Panc1 (cell line): ENCODE measurements around the gene RNF111. TPM values are rescaled to one million over a fixed set of nuclear protein-coding genes. Genes with fewer than 3 reads are reported as not detected.

Source experiments
- ATAC-seq: fragments of 200-7000 bp; cut with Tn5 transposase; 2 replicates; pipeline ENCODE4 v1.9.1; 2020; ENCODE audit warnings: mild to moderate bottlenecking, moderate library complexity
- BruUV-seq: library from RNA; stranded (reverse); fragments of 400-500 nt; replicated peaks from 2 replicates; lab custom pipeline; 2021; lab: Mats Ljungman, UMichigan
- CTCF ChIA-PET: fragments of 300-600 bp; sonication (Branson Sonifier 250); formaldehyde crosslinking; loops from one replicate; lab custom pipeline; 2022; ENCODE audit warnings: antibody characterized with exemption; lab: Charles Lee
- POLR2A ChIA-PET: fragments of 300-600 bp; sonication (Branson Sonifier 250); formaldehyde crosslinking; loops from one replicate; lab custom pipeline; 2022; ENCODE audit warnings: antibody characterized with exemption; lab: Charles Lee
- DNase-seq: peaks from one replicate; pipeline ENCODE4 v3.0.0-alpha.2; 2010; ENCODE audit warnings: low read depth, low spot score
- H3K27ac ChIP-seq: 2 replicates; pipeline ENCODE4 v1.5.1; 2011; ENCODE audit warnings: mild to moderate bottlenecking, low read length, inconsistent platforms
- H3K27me3 ChIP-seq: fragments of 200-500 bp; sonication (Bioruptor generic); 2 replicates; pipeline ENCODE4 v1.6.0; 2014; ENCODE audit warnings: low read length, inconsistent platforms; ENCODE audit not compliant: control insufficient read depth, insufficient read depth
- H3K36me3 ChIP-seq: fragments of 200-500 bp; sonication (Bioruptor generic); 2 replicates; pipeline ENCODE4 v1.5.1; 2014; ENCODE audit warnings: inconsistent platforms, mild to moderate bottlenecking, low read length, moderate library complexity; ENCODE audit not compliant: control insufficient read depth, insufficient read depth
- H3K4me1 ChIP-seq: 2 replicates; pipeline ENCODE4 v1.5.1; 2011; ENCODE audit warnings: inconsistent platforms, mild to moderate bottlenecking, low read length, moderate library complexity; ENCODE audit not compliant: control insufficient read depth, insufficient read depth
- H3K4me3 ChIP-seq, 2 experiments: 2 replicates each; pipeline ENCODE4 v1.5.1; 2011 to 2012; ENCODE audit warnings: low read depth in 2 of 2, low read length in 2 of 2, mild to moderate bottlenecking in 2 of 2, inconsistent platforms in 1 of 2, moderate library complexity in 1 of 2
- H3K9me3 ChIP-seq: fragments of 200-500 bp; sonication (Bioruptor generic); 2 replicates; pipeline ENCODE4 v1.5.1; 2014; ENCODE audit warnings: low read depth, mild to moderate bottlenecking, inconsistent platforms, low read length, moderate library complexity; ENCODE audit not compliant: control insufficient read depth, insufficient read depth
- CTCF ChIP-seq: fragments of 450-650 bp; IDR thresholded peaks from 2 replicates; pipeline ENCODE4 v1.5.1; 2017; ENCODE audit warnings: mild to moderate bottlenecking
- POLR2AphosphoS5 ChIP-seq: IDR thresholded peaks from 2 replicates; pipeline ENCODE4 v1.6.1; 2012; ENCODE audit warnings: mild to moderate bottlenecking, low read depth, low read length, moderate library complexity
- SIN3A ChIP-seq: IDR thresholded peaks from 2 replicates; pipeline ENCODE4 v1.6.1; 2012; ENCODE audit warnings: low read depth, mild to moderate bottlenecking, low read length, moderate library complexity, borderline replicate concordance; ENCODE audit not compliant: insufficient read depth
- TCF7L2 ChIP-seq: IDR thresholded peaks from 2 replicates; pipeline ENCODE4 v1.6.1; 2011; ENCODE audit warnings: mild to moderate bottlenecking, low read depth, low read length, inconsistent platforms
- in situ Hi-C: cut with HindIII; loops from 2 replicates; pipeline ENCODE4 v1.10.0; 2016; ENCODE audit warnings: low sequenced_read_pairs, low pct_unique_long_range_greater_than_20kb
- intact Hi-C: fragments of 100-400 bp; cut with micrococcal nuclease; formaldehyde crosslinking; loops from one replicate; pipeline ENCODE4 v1.10.0; 2022; ENCODE audit not compliant: unreplicated experiment
- total RNA-seq: library from RNA; stranded (reverse); gene quantifications from one replicate; pipeline ENCODE4 v1.2.1, GENCODE V29; 2021; ENCODE audit not compliant: unreplicated experiment
- TF ChIP-seq, protein P1 (sequence below), 2 experiments: IDR thresholded peaks; 2 replicates each; pipeline ENCODE4 v1.6.1; 2011 to 2012; ENCODE audit warnings: low read depth in 2 of 2, control low read depth in 1 of 2, low read length in 1 of 2, mild to moderate bottlenecking in 1 of 2, moderate library complexity in 1 of 2; ENCODE audit not compliant: insufficient read depth in 1 of 2

The RNF111 gene
- total RNA-seq, 1 experiment from 2014 or later = 37.2 TPM

DNA sequence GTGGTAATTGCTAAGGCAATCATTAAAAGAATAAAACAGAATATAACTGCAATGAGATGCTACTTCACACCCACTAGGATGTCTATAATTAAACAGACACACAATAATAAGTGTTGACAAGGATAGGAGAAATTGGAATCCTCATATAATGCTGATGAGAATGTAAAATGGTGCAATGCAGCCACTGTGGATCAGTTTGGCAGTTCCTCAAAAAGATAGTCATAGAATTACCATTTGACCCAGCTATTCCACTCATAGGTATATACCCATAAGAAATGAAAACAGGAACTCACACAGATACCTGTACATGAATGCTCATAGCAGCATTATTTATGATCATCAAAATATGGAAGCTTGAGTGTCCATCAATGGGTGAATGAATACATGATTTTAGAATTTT, 9.6 kb upstream of the RNF111 start:
- H3K36me3 ChIP-seq = no peaks in the 10 kb centered on the region
- H3K4me3 ChIP-seq = no peak overlapping the region
- POLR2A ChIA-PET = no interaction called here
- no peaks in the 10 kb centered on the region for H3K4me1 ChIP-seq
- TF ChIP-seq TCF7L2 = no peak
- TF ChIP-seq CTCF = no peak
- TF ChIP-seq POLR2AphosphoS5 = no peak
- TF ChIP-seq, protein P1, sequence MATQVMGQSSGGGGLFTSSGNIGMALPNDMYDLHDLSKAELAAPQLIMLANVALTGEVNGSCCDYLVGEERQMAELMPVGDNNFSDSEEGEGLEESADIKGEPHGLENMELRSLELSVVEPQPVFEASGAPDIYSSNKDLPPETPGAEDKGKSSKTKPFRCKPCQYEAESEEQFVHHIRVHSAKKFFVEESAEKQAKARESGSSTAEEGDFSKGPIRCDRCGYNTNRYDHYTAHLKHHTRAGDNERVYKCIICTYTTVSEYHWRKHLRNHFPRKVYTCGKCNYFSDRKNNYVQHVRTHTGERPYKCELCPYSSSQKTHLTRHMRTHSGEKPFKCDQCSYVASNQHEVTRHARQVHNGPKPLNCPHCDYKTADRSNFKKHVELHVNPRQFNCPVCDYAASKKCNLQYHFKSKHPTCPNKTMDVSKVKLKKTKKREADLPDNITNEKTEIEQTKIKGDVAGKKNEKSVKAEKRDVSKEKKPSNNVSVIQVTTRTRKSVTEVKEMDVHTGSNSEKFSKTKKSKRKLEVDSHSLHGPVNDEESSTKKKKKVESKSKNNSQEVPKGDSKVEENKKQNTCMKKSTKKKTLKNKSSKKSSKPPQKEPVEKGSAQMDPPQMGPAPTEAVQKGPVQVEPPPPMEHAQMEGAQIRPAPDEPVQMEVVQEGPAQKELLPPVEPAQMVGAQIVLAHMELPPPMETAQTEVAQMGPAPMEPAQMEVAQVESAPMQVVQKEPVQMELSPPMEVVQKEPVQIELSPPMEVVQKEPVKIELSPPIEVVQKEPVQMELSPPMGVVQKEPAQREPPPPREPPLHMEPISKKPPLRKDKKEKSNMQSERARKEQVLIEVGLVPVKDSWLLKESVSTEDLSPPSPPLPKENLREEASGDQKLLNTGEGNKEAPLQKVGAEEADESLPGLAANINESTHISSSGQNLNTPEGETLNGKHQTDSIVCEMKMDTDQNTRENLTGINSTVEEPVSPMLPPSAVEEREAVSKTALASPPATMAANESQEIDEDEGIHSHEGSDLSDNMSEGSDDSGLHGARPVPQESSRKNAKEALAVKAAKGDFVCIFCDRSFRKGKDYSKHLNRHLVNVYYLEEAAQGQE (IDR thresholded peaks at IDR 0.05; ENCODE audit: insufficient read depth in 1 of 2, low read depth in 2 of 2, low read length in 1 of 2) = no peak
- no peak for TF ChIP-seq SIN3A
- H3K9me3 ChIP-seq = no peaks in the 10 kb centered on the region
- ATAC-seq (no peak), DNase-seq (no peak)
- no TSS peak for BruUV-seq
- no peaks in the 10 kb centered on the region for H3K27me3 ChIP-seq
- H3K27ac ChIP-seq = no peak overlapping the region
- in situ Hi-C loops = no loop called here
- intact Hi-C loops = no loop called here
- CTCF ChIA-PET = no interaction called here

DNA sequence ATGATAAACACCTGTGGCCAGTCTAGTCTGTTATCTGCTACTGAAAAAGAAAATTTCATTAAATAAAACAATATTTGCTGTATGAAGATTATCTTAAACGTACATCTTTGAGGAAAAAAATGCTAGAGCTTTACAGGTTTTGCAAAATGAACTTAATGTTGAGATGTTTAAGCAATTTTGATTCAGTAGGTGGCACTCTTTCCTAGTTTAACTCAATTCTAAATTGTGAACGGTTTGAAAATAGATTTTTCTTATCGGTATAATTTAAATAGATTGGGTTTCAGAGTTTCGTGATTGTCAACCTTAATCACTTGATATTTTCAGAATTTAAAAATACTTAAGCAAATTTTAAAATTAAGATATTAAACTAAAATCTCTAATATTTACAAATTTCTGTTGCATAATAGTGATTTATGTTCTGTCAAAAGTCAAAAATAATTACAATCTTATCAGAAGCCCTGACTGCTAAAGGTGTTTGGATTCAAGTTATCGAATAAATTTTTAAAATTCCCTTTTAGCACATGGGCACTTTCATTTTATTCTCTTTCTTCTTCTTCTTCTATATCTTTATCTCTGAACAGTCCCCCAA, 7.0 kb upstream of the RNF111 start:
- Histone ChIP-seq H3K4me3 (no peak overlapping the region), H3K4me1 (no peaks in the 10 kb centered on the region), H3K9me3 (no peaks in the 10 kb centered on the region), H3K27ac (no peak overlapping the region), H3K27me3 (no peaks in the 10 kb centered on the region), H3K36me3 (no peaks in the 10 kb centered on the region)
- POLR2A ChIA-PET = no interaction called here
- DNase-seq (no peak), ATAC-seq (no peak)
- CTCF ChIA-PET = interaction anchor here (0.6 kb wide), 1 partner anchor 468 kb away, joined by 4 read pairs; no protein-coding TSS in a partner anchor
- BruUV-seq = no TSS peak
- TF ChIP-seq SIN3A (no peak), TCF7L2 (no peak), POLR2AphosphoS5 (no peak), CTCF (peak; percentile 62; the same call in 1 of the 2 replicates)
- TF ChIP-seq, protein P1 (IDR thresholded peaks at IDR 0.05; ENCODE audit: insufficient read depth in 1 of 2, low read depth in 2 of 2, low read length in 1 of 2) = no peak
- intact Hi-C loops = loop anchor here (10.0 kb wide), 2 partner anchors 124 to 514 kb away; partner anchors contain the start of gene CCNB2
- in situ Hi-C loops = no loop called here
